ENCODE measurements around the gene GNL2.

- TF ChIP-seq EZH2phosphoT487 (IDR thresholded peaks at IDR 0.05; ENCODE audit: insufficient read depth, low read depth) (no peak), EZH2 (IDR thresholded peaks at IDR 0.05; ENCODE audit: insufficient read depth, poor library complexity, severe bottlenecking) (no peak)
Observed at GRCh38 chr1:37558411-37558810, 37.3 kb downstream of the GNL2 start.

Measured in GM23248 (cell line).